NCI-H345 treated with DMSO at 0.1 percent for 48 hours (cell line): ENCODE results near the gene GRIN2C.
"Not testable (repeated sequence)": the region's sequence is repeated elsewhere in the genome, so short reads cannot be mapped to it uniquely, and the experiment has no call there.

Experiments used
- DNase-seq: peaks from one replicate; lab custom pipeline; 2025; ENCODE audit not compliant: unreplicated experiment; lab: John Stamatoyannopoulos, UW

Gene GRIN2C

DNA sequence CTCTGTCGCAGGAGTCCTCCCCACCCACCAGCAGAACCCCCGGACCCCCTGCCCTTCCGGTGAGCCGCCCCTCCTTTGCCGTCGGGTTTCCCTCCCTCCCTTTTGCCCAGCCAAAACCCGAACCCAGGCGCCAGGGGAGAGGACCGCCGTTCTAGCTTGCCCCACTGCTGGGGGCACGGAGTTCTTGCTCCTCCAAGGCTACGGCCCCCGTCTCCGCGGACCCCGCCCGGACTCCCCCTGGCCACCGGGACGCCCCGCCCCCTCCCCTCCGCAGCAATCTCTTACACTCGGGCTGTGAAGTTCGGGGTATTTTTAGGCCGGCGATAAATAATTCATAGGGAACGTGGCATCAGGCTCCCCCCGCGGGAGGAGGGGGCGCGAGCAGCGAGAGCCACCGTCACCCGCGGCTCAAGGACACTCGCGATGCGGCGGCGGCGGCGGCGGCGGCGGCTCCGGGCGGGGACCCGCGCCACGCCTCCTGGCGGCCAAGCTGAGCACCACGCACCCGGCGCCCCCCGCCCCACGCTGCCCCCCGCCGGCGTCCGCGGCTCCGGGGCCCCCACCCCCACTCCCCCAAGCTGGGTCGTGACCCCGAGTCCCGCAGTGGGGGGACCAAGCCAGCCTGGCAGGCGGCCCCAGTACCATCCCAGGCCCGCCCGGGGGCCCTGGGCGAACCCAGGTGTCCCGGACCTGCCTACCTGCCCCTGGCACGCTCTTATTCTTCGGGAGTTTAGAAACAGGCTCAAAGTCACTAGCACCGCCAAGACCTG is at the start of gene GRIN2C:
Gene GRIN2C (minus strand): TSS at position 427 of the 770 bp plus-strand sequence. CDS start 4,793 bp downstream, outside the sequence.
- no peak for DNase-seq

DNA sequence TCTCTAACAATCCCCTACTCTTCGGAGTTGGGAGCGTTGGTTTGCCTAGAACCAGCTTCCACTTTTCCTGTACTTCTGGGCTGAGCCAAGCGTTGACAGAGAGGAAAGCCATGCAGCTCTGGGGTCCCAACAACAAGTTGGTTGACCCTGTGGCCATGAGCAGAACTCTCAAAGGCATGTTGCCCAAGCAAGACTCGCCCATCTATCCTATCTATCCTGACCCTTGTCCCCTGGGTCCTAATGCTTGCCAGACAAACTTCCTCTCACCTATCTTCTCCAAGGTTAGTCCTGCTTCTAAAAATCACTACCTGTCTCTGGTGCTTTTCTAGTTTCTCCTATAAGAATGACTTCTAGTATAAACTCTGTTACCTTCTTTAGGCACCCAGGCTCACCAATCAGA is 49.4 kb upstream of the GRIN2C start:
- DNase-seq: not testable (repeated sequence)

DNA sequence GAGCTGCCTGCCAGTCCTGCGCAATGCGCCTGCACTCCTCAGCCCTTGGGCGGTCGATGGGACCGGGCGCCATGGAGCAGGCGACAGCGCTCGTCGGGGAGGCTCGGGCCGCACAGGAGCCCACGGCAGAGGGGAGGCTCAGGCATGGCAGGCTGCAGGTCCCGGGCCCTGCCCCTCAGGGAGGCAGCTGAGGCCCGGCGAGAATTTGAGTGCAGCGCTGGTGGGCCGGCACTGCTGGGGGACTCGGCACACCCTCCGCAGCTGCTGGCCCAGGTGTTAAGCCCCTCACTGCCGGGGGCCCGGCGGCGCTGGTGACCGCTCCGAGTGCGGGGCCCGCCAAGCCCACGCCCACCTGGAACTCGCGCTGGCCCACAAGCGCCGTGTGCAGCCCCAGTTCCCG is 47.3 kb upstream of the GRIN2C start:
- no peak for DNase-seq

DNA sequence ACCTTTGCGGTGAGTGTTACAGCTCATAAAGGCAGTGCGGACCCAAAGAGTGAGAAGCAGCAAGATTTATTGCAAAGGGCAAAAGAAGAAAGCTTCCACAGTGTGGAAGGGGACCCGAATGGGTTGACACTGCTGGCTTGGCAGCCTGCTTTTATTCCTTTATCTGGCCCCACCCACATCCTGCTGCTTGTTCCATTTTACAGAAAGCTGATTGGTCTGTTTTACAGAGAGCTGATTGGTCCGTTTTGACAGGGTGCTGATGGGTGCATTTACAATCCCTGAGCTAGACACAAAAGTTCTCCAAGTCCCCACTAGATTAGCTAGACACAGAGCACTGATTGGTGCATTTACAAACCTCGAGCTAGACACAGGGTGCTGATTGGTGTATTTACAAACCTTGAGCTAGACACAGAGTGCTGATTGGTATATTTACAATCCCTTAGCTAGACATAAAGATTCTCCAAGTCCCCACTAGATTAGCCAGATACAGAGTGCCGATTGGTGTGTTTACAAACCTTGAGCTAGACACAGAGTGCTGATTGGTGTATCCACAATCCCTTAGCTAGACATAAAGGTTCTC is 46.6 kb upstream of the GRIN2C start:
- not testable (repeated sequence) for DNase-seq

DNA sequence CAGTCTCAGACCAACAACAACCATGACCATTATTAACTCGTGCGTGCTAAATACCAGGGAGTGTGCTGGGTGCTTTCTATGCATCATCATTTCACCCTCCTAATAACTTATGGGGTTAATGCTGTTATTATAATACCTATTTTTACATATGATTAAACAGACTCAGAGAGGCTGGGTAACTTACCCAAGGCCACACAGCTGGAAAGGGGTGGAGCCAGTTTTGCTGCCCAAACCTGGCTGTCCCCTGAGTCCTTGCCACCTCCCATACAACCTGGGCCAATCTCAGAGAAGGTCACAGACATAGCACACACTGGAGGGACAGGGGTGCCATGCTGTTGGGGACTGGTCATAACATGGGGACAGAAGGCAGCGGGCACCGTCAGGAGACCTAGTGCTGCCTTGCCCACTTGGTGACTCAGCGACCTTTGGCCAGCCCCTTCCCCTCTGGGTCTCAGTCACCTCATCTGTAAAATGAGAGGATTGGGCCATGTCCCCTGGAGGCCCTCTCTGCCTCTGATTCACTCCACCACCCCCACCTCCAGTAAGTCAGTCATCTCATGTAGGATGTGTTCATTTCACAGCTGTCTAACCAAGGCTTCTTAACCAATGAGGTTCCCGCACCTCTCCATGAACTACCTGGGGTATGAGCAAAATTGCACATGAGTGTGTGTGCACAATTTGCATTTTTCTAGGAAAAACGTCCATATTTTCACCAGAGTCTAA is 45.2 kb upstream of the GRIN2C start:
- DNase-seq: no peak

DNA sequence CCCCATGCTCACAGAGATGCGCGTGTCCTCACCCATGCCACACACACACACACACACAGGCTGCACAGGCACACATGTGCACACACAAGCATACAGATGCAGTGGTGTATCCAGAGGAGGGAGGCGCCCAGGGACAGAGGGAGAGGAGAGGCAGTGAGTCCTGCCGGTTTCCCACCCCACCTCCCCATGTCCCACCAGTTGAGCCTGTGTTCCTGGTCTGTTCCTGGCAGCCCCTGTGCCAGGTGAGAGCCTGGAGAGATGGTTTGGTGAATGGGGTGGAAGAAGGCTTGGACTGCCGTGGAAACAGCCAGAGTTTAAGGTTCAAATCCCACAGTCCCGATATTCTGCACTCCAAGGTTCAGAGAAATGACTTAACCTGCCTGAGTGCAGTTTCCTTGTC is 44.0 kb upstream of the GRIN2C start:
- no peak for DNase-seq

DNA sequence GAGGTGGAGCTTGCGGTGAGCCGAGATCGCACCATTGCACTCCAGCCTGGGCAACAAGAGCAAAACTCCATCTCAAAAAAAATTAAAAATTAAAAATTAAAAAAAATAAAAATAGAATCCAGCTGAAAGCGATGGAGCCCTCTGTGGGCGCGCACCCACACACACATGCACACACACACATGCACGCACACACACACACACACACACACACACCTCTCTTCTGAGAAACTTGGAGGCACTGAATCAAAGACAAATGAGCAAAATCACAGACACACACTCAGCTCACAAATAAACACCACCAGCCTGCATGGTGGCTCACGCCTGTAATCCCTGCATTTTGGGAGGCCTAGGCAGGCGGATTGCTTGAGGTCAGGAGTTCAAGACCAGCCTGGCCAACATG is 43.3 kb upstream of the GRIN2C start:
- DNase-seq: no peak

DNA sequence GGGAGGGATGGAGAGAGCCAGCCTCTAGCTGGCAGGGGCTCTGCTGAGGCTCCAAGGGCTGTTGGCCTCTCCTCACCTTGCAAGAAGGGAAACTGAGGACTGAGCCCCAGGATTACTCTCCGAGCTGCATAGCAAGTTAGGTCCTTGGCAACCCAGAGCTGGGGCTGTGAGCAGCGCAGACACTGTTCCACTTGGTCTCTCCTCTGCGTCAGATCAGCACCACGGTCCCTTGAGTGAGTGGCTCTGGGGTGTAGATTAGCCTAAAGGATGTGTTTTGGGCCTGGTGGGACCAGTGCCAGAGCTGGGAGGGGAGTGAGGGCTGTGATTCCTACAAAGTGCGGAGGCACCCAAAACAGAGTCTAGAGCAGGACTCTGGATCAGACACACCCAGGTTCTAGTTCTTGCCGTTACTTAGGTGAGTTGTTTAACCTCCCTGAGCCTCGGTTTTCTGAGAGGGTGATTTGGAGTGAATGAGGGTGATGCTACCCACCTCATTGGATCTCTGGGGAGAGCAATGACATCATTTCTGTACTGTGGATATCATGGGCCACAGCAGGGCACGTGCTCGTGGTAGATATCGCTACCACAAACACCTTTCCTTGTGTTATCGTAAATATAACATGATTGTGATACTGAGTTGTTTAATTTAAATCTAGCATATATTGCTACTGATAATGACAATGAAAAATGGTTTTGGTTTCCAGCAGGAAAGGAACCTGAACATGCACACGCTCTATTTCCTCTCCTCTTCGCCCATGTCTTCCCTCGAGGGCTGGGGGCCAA is 41.9 kb upstream of the GRIN2C start:
- no peak for DNase-seq

DNA sequence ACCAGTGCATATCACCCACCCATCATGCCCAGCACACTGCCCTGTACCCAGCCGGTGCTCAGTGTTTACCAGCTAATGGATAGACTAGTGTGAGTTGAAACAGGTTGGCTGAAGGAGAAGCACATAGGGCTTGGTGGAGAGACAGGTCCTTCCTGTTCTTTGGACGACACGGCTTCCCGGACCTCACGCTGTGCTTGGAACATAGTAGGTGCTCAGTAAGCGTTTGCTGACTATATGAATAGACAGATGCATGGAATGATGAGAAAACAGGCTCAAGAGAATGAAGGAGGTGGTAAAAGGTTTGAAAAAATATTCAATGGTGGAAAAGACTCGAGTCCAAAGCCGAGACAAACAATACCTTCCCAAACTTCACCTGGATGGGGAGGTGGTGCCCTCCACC is 40.5 kb upstream of the GRIN2C start:
- DNase-seq: no peak

DNA sequence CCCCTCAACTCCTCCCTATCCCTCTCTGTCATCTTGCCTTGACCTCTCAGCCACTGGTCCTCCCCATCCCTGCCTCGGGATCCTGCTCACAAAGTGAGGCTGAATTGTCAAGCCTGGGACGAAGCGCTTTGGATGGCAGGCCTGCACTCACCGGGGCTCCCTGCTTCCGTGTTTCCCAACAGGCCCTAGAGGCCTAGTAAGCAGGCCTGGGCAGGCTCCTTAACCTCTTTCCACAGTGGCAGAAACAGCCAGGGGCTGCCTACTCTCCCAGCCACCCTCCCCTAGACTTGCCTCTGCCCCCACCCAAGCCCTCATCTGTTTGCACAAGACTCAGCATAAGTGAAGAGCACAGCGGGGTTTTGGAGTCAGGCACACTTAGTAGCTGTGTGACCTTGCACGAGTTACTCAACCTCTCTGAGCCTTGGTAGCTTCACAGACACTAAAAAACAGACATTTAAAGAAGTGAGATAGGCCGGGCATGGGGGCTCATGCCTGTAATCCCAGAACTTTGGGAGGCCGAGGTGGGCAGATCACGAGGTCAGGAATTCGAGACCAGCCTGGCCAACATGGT is 38.8 kb upstream of the GRIN2C start:
- no peak for DNase-seq

DNA sequence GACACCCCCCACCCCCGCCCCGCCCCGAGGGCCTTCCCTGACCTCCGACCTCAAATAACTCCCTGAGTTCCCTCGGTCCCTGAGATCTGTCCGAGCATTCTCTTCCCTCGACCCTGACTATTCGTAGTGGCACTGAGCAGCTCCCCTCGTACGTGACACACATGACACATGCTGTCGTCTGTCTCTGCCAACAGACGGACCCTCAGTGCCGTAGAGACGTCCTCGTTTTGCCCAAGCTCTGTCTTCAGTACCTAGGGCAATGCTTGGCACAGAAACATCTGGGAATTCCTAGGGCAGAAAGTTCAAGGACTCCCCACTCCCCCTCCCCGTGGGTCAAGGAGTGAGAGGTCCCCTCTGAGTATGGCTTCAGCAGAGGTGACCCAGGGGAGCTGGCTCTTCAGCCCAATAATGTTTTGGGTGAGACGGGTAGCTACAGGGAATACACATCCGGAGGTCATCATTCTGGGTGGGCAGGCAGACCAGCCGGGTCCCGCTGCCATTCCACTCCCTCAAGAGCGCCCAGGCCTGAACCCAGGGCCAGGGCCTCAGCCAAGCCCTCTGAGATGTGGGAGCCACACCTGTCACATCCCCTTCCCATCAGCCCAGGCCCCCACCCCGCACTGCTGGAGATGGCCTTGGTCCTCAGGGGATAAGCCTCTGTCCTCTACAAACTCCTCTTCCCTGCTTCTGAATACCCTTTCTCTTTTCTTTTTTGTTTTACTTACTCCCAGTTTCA is 34.4 kb upstream of the GRIN2C start:
- no peak for DNase-seq

DNA sequence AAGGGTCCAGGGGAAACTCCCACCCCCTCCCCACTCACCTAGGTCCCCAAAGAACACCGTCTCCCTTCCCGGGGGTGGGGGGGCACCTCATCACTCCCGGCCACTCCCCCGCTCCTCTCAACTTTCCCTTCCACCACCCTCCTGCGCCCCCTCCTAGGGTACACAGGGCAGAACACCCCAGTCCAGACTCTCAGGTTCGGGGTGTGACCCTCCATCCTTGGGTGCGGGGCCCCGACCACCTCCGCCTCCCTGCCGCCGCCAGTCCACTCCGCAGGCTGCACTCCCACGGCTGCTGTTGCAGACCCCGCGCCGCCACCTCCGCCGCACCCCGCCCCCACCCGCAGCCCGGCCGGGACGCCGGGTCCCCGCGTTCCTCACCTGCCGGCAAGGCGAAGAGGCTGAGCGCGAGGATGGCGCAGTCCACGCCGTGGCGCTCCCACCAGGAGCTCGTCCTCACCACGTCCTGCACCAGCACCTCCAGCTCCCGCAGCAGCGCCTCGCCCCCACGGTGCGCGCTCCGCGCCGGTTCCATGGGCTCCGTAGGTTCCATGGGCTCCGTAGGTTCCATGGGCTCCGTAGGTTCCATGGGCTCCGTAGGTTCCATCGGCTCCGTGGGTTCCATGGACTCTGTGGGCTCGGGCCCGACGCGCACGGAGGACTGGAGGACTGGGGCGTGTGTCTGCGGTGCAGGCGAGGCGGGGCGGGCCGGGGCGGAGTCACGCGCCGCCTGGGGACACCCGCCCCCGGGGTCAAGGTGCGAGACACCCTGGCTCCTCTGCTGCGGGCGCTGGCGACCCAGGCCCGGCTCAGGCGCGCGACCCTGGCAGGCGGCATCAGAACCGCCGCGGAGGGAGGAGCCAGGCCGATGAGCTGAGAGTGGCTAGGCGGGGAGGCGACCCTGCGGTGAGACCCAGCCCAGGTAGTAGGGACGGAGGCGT is 33.6 kb upstream of the GRIN2C start, which contains the start of gene FADS6:
Gene FADS6 (minus strand): TSS at position 660 of the 938 bp plus-strand sequence. CDS start 38 bp downstream, at position 622.
- no peak for DNase-seq

DNA sequence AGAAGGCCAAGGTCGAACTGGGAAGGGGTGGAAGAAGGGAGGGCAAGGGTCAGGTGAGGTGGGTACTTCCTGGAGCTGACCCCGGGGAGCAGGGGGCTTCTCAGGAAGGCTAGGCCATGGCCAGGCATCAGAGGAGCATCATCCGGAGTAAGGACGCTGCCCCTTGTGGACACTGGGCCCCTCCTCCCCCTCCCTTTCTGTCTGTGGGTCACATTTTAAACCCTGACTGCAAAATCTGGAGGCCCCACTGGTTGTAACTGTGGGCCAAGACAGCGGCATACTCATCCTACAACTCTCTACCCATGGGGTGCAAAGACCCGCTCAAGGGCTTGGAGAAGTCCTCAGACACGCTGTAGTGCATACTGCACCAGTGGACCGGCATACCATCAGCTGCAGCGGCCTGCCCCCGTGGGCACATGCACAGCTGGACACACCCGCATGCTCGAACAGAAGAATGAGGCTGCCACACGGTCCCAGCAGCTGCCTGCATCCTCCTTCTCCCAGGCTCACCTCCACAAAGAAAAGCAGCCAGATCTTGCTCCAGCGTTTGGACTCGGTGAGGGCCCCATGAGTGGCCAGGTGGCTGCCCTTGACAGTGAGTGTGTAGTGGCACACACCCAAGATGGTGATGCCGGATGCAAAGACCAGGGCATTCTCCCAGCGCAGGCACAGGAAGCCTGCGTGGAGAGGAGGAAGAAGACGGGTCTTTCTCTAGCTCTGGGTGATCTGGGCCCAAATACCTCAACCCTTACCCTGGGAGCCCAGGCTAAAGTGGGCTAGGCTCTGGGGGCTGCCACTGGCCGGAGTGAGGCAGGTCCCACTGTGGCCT is 32.5 kb upstream of the GRIN2C start:
- no peak for DNase-seq

DNA sequence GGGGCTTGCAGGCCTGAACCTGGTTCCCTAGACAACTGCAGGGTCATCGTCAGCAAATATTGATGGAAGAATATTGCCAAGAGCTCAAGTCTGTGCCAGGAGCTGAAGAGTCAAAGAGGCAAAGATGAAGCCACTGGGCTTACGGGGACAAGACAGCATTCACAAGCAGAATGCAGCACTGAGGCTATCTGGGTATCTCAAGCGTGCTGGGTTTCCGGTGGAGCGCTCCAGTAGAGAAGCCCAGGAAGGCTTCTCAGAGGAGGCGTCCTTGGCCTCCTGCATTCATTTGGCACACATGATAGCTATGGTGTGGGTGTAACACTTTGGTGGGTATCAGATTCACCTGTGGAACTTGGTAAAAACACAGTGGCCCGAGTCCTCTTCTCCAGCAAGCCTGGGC is 30.9 kb upstream of the GRIN2C start:
- DNase-seq: no peak

DNA sequence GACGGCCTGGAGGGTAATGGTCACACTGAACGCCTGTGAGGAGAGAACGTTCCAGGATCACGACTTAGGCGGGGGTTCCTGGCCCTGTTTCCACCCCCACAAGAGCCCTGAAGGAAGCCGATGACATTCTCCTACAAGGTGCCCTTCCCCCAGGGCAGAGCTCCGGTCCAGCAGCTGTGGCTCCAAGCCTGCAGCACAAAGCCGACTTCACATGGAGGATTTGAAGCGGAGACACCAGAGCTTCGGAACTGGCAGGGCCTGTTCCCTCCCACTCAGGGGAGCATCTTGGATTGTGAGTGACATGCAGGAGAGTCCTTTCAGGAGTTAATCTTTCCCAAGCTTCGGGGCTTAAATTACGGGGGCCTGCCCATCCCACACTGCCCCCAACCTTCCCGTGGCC is 28.8 kb upstream of the GRIN2C start:
- no peak for DNase-seq

DNA sequence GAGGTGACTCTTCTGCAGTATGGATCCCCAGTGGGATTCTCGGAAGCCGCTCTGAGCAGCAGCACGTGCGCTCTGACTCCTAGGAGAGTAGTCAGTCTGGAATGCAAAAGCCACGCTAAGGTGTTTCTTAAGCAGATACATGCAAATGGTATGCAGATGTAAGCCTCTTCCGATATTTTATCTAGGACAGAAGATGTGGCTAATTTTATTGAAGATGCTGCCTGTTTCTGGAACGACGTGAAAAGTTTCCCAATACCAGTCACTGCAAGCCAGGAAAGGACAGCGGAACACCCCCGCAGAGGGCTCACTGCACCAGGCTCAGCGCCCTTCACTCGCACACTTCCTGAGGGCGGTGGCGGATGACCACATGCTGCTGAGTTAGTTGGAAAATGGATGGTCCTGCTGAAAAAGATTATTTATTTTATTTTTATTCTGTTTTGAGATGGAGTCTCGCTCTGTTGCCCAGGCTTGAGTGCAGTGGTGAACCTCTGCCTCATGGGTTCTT is 23.6 kb upstream of the GRIN2C start:
- DNase-seq: no peak

DNA sequence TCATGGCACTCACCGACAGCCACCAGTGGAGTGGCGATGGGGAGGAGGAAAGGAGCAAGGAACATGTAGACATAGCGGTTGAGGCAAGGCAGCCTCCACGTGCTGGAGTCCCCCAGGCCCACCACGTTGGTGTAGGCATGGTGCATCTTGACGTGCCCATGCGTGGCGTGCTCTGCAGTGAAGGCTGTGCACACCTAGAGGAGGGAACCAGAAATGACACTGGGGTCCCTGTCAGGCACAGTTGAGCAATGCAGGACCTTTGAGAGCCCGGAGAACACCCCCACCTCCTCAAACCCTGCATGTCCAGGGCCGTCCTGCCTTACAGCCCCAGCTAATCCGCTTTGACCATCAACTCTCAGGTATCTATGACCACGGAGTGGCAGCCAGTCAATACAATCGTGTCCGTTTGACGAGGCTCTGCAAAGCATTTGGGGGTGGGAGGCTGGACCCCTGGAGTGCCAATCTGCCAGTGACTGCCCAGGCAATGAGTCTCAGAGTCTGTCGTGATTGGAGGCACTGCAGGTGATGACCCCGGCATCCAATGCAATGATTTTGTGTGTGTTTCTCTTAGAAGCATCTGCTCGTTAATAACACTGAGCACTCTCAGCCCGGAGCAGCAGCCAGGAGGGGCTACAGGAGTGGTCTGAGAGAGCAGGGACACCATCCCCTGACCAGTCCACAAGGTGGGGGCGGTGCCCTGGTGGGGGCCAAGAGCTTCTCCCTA is 23.0 kb upstream of the GRIN2C start:
- DNase-seq: no peak
